GM12872 (cell line): ENCODE measurements around the gene COMT.

Experiments used
- CTCF ChIP-seq: IDR thresholded peaks from 3 replicates; pipeline ENCODE4 v1.5.1; 2011; ENCODE audit warnings: low read depth, mild to moderate bottlenecking, low read length, moderate library complexity; ENCODE audit not compliant: insufficient read depth

COMT gene

GRCh38 chr22:19994851-19995610 lies 53.5 kb downstream of the COMT start:
- no peak for TF ChIP-seq CTCF

- no peak for TF ChIP-seq CTCF
These were observed 54.2 kb downstream of the COMT start for GRCh38 chr22:19995611-19996339.

GRCh38 chr22:19996694-19997384 lies 55.3 kb downstream of the COMT start:
- TF ChIP-seq CTCF: no peak

GRCh38 chr22:19997561-19998231 lies 56.1 kb downstream of the COMT start:
- no peak for TF ChIP-seq CTCF

- no peak for TF ChIP-seq CTCF
These were observed 56.8 kb downstream of the COMT start for GRCh38 chr22:19998232-19998951.

GRCh38 chr22:19998991-19999820 lies 57.6 kb downstream of the COMT start:
- TF ChIP-seq CTCF: no peak
